MV-4-11 (cell line): ENCODE results near the gene DEPDC5.
A peak's percentile ranks its signal among the peaks of the same experiment; 100 is the strongest.
"Not testable (repeated sequence)": the region's sequence is repeated elsewhere in the genome, so short reads cannot be mapped to it uniquely, and the experiment has no call there.

ENCODE experiments used
- DNase-seq: peaks from one replicate; lab custom pipeline; 2025; lab: John Stamatoyannopoulos, UW

The DEPDC5 gene

GRCh38 chr22:31749636-31750364, 4.0 kb upstream of the DEPDC5 start, which contains the start of gene PRR14L:
PRR14L (minus strand) TSS chr22:31750132; CDS start chr22:31738860, 11,272 bp downstream.
- DNase-seq: peak; percentile 94

- no peak for DNase-seq
These were observed 3.2 kb upstream of the DEPDC5 start for GRCh38 chr22:31750365-31751284.

DNA sequence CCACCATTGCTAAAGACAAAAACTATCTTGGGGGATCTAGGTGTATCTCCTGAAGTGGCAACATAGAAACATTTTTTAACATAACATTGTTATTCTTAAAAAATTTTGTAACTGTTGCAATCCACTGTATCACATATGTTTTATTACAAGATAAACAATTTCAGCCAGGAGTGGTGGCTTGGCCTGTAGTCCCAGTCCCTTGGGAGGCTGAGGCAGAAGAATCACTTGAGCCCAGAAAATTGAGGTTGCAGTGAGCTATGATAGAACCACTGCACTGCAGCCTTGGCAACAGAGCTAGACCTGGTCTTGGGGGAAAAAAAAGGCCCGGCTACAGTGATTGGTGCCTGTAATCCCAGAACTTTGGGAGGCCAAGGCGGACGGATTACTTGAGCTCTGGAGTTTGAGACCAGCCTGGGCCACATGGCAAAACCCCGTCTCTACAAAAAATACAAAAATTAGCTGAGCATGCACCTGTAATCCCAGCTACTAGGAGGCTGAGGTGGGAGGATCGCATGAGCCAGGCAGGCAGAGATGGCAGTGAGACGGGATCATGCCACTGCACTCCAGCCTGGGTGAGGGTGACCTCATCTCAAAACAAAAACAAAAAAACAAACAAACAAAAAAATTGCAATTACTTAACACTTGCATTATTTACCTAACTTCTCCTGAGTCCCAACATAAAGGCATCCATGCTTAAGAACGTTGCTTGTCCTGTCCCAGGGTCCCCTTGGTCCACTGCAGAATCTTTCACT, 1.5 kb upstream of the DEPDC5 start:
- DNase-seq: no peak

DNA sequence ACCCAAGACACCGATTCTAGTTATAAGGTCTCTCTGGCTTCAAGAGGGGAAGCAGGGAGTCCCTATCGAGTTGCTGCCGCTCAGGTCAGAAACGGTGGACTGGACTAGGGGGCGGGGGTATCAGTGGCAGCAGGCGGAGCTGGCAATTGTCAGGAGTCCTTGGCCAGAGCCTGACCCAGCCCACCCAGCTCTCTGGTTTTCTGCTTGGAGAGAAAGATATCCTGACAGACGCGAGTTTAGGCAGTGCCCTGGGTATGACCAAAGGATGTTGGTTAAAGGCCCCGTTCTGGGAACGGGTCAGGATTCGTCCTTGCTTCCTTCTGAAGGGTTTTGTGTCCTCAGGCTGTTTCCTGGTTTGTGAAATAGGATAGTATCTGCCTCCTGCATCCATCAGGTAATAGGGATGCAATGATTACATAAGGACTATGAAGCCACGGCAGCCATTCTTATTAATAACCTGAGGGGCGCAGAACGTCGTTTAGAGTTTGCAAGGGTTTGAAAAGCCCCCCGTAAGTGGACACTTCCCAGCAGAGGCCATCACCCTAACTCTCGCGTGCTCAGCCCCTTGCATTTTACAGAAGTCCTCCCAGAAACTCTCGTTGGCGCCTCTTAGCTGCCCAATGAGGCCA, 700 bp upstream of the DEPDC5 start:
- DNase-seq: peak; percentile 18

- DNase-seq: no peak
These were observed 994 bp downstream of the DEPDC5 start for GRCh38 chr22:31754813-31755212.

- no peak for DNase-seq
These were observed 3.4 kb downstream of the DEPDC5 start for GRCh38 chr22:31757265-31757664.

DNA sequence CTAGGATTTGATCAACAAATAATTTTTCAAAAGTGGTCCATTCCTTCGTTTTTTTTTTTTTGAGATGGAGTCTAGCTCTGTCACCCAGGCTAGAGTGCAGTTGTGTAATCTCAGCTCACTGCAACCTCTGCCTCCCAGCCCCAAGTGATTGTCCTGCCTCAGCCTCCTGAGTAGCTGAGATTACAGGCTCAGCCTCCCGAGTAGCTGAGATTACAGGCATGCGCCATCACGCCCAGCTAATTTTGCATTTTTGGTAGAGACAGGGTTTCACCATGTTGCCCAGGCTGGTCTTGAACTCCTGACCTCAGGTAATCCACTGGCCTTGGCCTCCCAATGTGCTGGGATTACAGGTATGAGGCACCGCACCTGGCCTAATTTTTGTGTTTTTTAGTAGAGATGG, 5.0 kb downstream of the DEPDC5 start:
- DNase-seq: not testable (repeated sequence)

DNA sequence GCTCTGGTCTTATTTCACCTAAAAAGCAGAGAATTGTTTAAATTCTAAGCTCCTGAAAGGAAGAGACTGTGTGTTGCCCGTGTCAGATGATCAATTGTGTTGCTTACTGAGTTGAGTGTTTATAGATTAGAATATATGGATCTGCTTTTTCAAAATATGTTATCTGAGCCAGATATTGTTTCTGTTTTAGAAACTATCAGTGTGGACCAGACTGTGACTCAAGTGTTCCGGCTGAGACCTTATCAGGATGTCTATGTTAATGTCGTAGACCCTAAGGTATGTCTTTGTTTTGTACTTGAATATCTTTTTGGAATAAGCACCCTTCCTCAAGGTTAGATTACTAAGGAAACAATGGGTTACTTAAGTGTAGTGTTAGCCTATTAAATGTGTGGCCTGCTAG, 11.0 kb downstream of the DEPDC5 start:
- no peak for DNase-seq

DNA sequence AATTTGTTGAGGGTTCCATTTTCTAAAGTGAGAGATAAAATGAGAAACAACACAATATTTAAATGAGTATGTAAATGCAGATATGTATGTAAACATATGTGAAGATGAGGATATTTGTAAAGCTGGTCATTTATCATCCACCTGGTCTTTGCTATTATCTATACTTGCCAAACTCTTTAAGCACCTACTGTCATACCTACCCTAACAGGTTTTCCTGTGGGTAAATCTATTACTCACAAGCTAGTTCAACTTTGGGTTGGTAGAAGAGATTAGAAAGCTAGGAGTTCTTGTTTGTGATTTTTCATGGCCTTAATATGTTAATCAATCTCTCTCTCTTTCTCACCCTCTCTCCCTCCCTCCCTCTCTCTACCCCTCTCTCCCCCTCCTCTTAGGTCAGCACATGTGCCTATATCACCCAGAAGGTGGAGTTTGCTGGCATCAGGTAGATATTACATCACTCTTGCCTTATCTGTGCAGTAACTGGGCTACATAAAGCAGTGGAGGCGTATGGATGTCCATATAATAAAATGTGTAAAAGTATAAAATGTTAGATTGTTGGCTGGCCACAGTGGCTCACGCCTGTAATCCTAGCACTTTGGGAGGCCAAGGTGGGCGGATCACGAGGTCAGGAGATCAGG, 14.7 kb downstream of the DEPDC5 start:
- DNase-seq: no peak

DNA sequence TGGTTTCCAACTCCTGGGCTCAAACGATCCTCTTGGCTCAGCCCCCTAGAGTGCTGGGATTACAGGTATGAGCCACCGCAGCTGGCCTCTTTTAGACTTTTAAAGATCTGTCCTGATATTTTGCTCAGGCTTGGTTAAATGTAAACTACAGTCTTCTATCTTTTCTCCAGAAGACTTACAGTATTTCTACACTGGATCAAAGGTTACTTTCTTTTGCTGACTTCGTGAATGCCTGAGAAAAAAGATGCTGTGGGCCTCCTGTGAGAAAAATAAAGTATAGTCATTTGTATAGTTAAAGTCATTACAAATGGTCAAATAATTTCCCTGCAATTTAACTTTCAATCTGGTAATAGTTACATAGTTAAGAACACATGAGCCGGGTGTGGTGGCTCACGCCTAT, 19.6 kb downstream of the DEPDC5 start:
- no peak for DNase-seq

DNA sequence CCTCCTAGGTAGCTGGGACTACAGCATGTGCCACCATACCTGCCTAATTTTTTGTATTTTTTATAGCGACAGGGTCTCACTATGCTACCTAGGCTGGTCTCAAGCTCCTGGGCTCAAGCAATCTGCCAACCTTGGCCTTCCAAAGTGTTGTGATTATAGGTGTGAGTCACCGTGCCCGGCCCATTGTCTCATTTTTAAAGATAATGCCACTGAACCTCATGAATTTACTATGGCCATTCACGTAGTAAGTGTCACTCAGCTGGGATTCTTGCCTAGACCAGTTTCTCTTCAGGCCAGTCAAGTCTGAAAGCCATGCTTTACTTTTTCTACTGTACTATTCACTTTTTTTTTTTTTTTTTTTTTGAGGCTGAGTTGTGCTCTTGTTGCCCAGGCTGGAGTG, 22.4 kb downstream of the DEPDC5 start:
- DNase-seq: no peak

DNA sequence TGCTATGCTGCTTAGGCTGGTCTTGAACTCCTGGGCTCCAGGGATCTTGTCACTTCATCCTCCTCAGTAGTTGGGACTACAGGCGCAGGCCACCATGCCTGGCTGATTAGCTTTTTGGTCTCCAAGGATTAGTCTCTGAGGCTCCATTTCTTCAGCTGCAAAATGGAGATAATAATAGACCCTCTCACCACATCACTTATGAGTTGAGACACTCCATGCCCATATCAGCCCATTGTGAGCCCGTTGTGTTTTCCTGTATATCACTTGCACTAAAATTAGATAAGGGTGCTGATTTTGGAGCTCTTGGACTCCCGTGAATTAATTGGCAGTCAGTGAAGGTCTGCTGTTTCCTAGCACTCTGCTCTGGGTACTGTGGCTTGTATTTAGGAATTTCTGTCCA, 36.0 kb downstream of the DEPDC5 start:
- DNase-seq: peak; percentile 69

DNA sequence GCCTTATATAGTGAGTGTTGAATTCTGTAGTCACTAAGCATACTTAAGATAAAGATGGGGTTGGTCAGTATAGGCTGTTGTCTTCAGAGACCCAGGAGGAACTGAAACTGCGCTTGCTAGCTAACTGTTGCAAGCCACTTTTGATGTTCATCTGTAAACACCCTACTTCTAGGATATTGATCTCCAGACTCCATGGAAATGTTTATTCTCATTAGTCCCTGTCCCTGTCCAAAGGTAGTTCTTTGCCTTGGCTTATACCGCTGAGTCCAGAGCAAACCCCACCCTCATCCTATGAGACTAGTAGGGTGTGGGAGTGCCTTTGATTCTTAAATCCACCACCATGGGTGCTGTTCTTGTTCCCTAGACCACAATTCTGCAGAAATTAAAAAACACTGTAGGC, 36.4 kb downstream of the DEPDC5 start:
- peak; percentile 90 for DNase-seq

- not testable (repeated sequence) for DNase-seq
These were observed 45.5 kb downstream of the DEPDC5 start for GRCh38 chr22:31799358-31799757.

- no peak for DNase-seq
These were observed 46.2 kb downstream of the DEPDC5 start for GRCh38 chr22:31800065-31800464.

- not testable (repeated sequence) for DNase-seq
These were observed 47.0 kb downstream of the DEPDC5 start for GRCh38 chr22:31800861-31801260.

GRCh38 chr22:31802575-31802974, 48.8 kb downstream of the DEPDC5 start:
- no peak for DNase-seq

GRCh38 chr22:31806751-31807150, 52.9 kb downstream of the DEPDC5 start:
- DNase-seq: no peak

- DNase-seq: no peak
These were observed 59.3 kb downstream of the DEPDC5 start for GRCh38 chr22:31812977-31813605.

DNA sequence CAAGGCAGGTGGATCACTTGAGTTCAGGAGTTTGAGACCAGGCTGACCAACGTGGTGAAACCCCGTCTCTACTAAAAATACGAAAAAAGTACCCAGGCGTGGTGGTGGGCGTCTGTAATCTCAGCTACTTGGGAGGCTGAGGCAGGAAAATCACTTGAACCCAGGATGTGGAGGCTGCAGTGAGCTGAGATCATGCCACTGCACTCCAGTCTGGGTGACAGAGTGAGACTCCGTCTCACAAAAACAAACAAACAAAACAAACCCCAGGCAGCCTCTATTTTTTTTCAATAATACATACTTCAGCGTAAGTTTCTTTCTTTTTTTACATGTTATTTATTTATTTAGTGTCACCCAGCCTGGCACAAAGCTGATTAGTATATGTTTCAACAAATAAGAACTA, 60.1 kb downstream of the DEPDC5 start:
- DNase-seq: not testable (repeated sequence)

DNA sequence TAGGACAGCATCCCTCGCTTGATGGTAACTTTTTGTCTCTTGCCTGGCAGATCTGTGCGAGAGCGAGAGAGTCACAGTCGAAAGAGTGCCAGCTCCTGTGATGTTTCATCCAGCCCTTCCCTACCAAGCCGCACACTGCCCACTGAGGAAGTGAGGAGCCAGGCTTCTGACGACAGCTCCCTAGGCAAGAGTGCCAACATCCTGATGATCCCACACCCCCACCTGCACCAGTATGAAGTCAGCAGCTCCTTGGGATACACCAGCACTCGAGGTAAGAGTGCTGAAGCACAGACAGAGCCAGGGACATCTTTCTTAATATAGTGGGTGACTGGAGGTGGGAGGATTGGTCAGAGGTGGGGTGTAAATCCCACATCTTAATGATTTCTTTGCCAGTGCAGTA, 61.1 kb downstream of the DEPDC5 start:
- DNase-seq: no peak
